ENCODE results near the gene SMYD3.

Gene SMYD3

GRCh38 chr1:246425895-246426294 lies 81.2 kb downstream of the SMYD3 start:
- no peak for DNase-seq (ENCODE audit: extremely low read depth, insufficient read length)
- Histone ChIP-seq H3K36me3 (ENCODE audit: control insufficient read depth, insufficient read depth, low read length) (no peaks in the 10 kb centered on the region), H3K27me3 (replicated peaks; ENCODE audit: control insufficient read depth, insufficient read depth, low read length) (no peaks in the 10 kb centered on the region), H3K4me3 (replicated peaks; ENCODE audit: low read depth, low read length) (no peak overlapping the region)
- TF ChIP-seq CTCF (IDR thresholded peaks at IDR 0.05; ENCODE audit: insufficient read depth, low read length, poor library complexity, severe bottlenecking), result no peak

GRCh38 chr1:246425139-246425794 lies 81.8 kb downstream of the SMYD3 start:
- H3K4me3 ChIP-seq (replicated peaks; ENCODE audit: low read depth, low read length), result no peak overlapping the region
- no peak for DNase-seq (ENCODE audit: extremely low read depth, insufficient read length)
- H3K36me3 ChIP-seq (ENCODE audit: control insufficient read depth, insufficient read depth, low read length), result no peaks in the 10 kb centered on the region
- no peaks in the 10 kb centered on the region for H3K27me3 ChIP-seq (replicated peaks; ENCODE audit: control insufficient read depth, insufficient read depth, low read length)
- TF ChIP-seq CTCF (IDR thresholded peaks at IDR 0.05; ENCODE audit: insufficient read depth, low read length, poor library complexity, severe bottlenecking), result no peak

GRCh38 chr1:246420300-246420699 lies 86.8 kb downstream of the SMYD3 start:
- no peak for TF ChIP-seq CTCF (IDR thresholded peaks at IDR 0.05; ENCODE audit: insufficient read depth, low read length, poor library complexity, severe bottlenecking)
- no peak overlapping the region for H3K4me3 ChIP-seq (replicated peaks; ENCODE audit: low read depth, low read length)
- H3K27me3 ChIP-seq (replicated peaks; ENCODE audit: control insufficient read depth, insufficient read depth, low read length), result no peaks in the 10 kb centered on the region
- no peak for DNase-seq (ENCODE audit: extremely low read depth, insufficient read length)
- H3K36me3 ChIP-seq (ENCODE audit: control insufficient read depth, insufficient read depth, low read length), result no peaks in the 10 kb centered on the region

- Histone ChIP-seq H3K4me3 (replicated peaks; ENCODE audit: low read depth, low read length) (no peak overlapping the region), H3K27me3 (replicated peaks; ENCODE audit: control insufficient read depth, insufficient read depth, low read length) (no peaks in the 10 kb centered on the region), H3K36me3 (ENCODE audit: control insufficient read depth, insufficient read depth, low read length) (no peaks in the 10 kb centered on the region)
- TF ChIP-seq CTCF (IDR thresholded peaks at IDR 0.05; ENCODE audit: insufficient read depth, low read length, poor library complexity, severe bottlenecking), result no peak
- DNase-seq (ENCODE audit: extremely low read depth, insufficient read length), result no peak
Measured at GRCh38 chr1:246418565-246419312, 88.3 kb downstream of the SMYD3 start.

- no peaks in the 10 kb centered on the region for H3K27me3 ChIP-seq (replicated peaks; ENCODE audit: control insufficient read depth, insufficient read depth, low read length)
- no peaks in the 10 kb centered on the region for H3K36me3 ChIP-seq (ENCODE audit: control insufficient read depth, insufficient read depth, low read length)
- no peak for DNase-seq (ENCODE audit: extremely low read depth, insufficient read length)
- TF ChIP-seq CTCF (IDR thresholded peaks at IDR 0.05; ENCODE audit: insufficient read depth, low read length, poor library complexity, severe bottlenecking), result no peak
- H3K4me3 ChIP-seq (replicated peaks; ENCODE audit: low read depth, low read length), result no peak overlapping the region
Measured at GRCh38 chr1:246417813-246418564, 89.1 kb downstream of the SMYD3 start.

All from GM06990 (cell line).